GM18907 (cell line): Measurements from ENCODE around the gene FECH.
"Not testable (repeated sequence)": the region's sequence is repeated elsewhere in the genome, so short reads cannot be mapped to it uniquely, and the experiment has no call there.

Experiments
- ATAC-seq: cut with Tn5 transposase; IDR thresholded peaks from one replicate; pipeline ENCODE4 v1.9.1; 2021; ENCODE audit warnings: mild to moderate bottlenecking, moderate library complexity; ENCODE audit not compliant: unreplicated experiment

Gene FECH

GRCh38 chr18:57586251-57587049 lies at the start of gene FECH:
Gene FECH (minus strand): TSS chr18:57586702. CDS start chr18:57586620, 82 bp downstream.
- peak; percentile 89 for ATAC-seq

- no peak for ATAC-seq
These were observed 48.7 kb upstream of the FECH start for GRCh38 chr18:57635003-57635822.

DNA sequence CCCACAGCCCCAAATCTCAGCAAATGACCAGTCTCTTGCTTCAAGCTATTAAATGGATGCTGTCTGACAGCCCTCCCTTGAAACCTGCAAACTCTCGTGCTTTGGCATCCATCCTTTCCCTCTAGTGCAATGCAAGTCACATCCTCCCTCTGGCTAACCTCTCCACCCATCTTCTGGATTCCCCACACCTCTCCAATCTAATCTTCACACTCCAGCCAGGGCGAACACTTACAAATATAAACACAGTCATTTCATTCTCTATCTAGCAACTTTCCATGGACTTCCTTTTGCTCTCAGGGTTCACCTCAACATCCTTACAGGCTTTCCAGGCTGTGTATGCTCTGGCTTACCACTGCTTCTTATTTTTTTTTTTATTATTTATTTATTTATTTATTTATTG lies 45.2 kb upstream of the FECH start:
- ATAC-seq: no peak

- ATAC-seq: peak; percentile 40
These were observed 44.5 kb upstream of the FECH start for GRCh38 chr18:57630754-57631595.

DNA sequence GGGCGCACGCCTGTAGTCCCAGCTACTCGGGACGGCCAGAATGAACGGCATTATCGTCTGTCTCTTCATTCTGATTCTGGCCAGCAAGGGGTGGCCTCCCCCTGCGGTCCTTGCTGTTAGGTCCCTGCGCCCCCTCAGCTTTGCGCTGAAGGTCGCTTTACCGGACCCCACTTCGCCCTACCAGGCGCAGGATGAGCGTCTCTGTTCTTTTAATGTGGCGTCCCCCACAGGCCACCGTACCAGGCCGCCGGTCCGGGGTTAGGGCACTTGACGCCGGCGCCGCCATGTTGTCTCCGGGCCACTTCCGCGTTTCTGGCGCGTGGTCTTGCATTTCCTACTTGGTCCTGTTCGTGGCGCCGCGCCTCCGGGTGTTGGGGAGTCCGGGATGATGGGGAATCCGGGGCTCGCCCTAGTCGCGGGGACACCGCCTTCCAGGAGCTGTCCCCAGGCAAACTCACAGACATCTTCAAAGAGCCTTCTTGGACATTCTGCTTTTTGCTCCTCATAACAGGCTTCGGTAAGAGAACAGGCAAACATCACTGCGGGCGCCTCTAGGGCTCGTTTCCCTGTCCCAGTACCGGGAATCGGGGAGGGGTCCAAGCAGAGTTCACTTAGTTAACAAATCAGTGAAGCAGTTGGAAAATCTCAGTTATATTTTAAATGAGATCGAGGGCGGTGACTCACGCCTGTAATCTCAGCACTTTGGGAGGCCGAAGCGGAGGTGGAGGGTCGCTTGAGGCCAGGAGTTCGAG lies 43.7 kb upstream of the FECH start:
- peak; percentile 91 for ATAC-seq

- ATAC-seq: no peak
These were observed 42.9 kb upstream of the FECH start for GRCh38 chr18:57629422-57629821.

DNA sequence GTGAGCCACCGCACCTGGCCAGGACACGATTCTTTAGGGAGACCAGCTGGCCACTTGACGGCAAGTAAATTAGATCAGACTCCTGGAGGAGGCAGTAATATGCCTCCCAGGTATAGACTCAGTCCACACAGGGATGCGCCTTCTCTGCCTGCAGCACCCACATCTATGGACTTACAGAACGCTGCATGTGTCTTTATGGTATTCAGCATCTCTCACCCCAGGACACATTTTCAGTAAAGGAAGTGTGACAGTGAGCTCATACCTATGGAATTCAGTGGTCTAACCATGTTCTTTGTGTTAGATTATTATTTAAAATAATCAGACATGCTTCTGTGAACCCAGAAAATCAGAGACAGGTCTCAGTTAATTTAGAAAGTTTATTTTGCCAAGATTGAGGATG lies 41.0 kb upstream of the FECH start:
- no peak for ATAC-seq

- ATAC-seq: no peak
These were observed 38.5 kb upstream of the FECH start for GRCh38 chr18:57624988-57625387.

DNA sequence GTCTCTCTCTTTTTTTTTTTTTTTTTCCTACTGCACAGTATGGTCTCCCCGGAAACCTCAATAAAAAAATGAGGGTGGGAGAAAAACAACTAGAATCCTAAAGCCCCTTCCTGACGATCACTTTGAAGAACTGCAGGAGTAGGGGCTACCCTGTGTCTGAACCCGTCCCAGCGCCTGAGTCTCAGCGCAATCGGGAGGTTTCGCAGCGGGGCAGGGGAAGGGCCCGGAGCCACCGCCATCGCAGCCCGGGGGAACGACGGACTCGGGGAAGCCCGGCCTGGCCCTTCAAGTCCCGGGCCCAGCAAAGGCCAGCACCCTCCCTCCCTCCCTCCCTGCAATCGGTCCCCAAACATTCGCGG lies 34.7 kb upstream of the FECH start:
- peak; percentile 33 for ATAC-seq

- ATAC-seq: no peak
These were observed 33.4 kb upstream of the FECH start for GRCh38 chr18:57619876-57620275.

DNA sequence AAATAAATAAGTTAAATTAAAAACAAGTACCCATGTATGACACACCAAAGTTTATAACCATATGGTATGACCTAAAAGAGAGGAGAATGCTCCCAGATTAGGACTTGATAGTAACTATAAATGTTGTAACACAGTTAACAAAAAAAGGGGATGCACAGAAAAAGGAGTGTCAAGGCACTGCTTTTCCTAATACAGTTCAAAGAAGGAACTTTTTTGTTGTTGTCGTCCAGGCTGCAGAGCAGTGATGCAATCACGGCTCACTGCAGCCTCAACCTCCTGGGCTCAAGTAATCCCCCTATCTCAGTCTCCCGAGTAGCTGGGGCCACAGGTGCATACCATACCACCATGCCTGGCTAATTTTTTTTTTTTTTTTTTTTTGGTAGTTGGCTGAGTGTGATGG lies 32.4 kb upstream of the FECH start:
- no peak for ATAC-seq

- no peak for ATAC-seq
These were observed 17.4 kb upstream of the FECH start for GRCh38 chr18:57603871-57604270.

- no peak for ATAC-seq
These were observed 8.8 kb upstream of the FECH start for GRCh38 chr18:57595347-57595746.

DNA sequence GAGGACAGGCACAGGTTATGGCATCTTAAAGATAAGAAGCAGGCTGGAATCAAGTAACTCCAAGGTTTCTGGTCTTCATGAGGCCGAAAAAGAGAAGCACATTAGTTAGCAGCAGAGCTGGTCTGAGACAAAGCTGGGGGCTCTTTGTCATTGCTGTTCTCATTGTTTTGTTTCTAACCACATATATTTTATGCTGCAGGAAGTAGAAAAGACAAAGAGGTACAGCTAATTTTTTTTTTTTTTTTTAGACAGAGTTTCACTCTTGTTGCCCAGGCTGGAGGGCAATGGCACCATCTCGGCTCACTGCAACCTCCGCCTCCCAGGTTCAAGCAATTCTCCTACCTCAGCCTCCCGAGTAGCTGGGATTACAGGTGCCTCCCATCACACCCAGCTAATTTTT lies 6.2 kb upstream of the FECH start:
- not testable (repeated sequence) for ATAC-seq

- no peak for ATAC-seq
These were observed 2.7 kb upstream of the FECH start for GRCh38 chr18:57589161-57589560.

DNA sequence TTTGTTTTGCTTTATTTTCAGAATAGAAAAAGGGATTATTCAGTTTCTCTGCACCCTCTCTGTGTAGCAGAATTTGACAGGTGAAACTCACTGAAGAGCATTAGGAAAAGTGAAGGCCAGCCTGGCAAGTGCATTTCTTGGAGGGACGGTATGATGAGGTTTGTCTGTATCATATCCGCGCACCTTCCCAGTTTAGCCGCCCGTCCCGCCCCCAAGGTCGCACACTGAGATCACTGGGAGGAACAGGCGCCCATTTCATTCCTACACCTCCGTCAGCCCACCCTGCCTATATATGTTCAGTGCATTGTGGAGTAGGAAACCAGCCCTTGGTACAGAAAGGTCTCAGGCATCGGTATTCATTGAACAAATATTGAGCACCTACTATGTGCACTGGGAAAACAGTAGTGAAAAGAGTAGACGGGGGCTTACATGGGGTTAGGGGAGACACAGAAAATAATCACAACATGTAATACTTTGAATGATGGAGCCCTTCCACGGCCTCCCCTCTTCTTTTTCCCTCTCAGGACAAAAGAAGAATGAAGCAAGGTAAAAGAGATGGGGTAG lies 678 bp upstream of the FECH start:
- no peak for ATAC-seq

- ATAC-seq: peak; percentile 8
These were observed 649 bp downstream of the FECH start for GRCh38 chr18:57585855-57586250.

DNA sequence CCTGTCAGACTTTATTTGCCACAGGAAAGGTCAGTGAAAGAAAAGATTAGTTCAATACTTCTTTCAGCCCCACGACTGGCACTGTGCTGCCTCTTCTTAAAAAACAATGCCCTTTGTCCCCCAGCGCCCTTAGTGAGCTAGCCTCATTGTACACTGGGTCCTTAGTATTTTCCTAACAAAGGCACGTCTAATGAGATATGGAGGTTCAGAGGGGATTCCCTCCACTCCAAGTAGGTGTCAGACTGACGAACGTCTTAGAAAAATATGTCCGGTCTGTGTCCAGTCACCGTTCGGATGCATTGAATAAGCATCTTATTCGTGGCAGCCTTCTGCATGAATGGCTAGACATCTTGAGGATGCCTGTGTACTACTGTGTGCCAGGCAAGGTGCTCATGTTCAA lies 1.1 kb downstream of the FECH start:
- no peak for ATAC-seq

DNA sequence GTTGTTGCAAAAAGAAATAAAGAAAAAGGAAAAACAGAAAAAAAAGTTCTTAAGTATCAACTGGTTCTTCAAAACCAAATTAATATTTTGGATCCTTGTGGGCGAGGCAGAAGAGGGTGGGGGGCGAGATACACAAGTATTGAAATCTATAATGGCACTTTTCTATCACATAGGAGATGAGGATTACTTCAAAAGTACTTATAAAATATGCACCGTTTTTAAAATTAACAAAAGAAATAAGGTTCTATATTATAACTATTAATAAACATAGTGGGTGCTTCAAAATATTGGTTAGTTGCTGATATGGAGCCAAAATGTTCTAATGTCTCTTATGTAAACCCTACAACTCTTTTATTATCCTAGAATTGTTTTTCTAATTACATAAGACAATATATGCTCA lies 2.1 kb downstream of the FECH start:
- ATAC-seq: no peak

DNA sequence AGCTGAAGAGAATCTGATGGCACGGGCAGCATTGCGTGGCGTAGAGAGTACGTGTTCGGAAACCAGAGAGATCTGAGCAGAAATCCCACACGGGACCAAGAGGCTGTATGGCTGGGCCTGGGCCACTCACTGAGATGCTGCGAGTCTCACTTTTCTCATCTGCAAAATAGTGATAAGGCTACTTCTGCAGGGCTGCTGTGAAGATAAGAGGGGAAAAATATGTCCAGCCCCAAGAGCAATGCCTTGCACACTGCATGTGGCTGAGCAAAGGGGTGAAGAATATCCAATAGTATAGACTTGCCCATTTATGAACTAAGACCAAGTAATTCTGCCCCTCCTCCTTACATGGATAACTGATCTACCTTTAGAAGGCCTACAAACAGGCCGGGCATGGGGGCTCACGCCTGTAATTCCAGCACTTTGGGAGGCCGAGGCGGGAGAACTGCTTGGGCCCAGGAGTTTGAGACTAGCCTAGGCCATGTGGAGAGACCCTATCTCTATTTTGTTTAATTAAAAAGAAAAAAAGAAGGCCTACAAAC lies 3.1 kb downstream of the FECH start:
- no peak for ATAC-seq
